HG03469 (cell line): ENCODE results near the gene PIAS1.
"Not testable (repeated sequence)": the region's sequence is repeated elsewhere in the genome, so short reads cannot be mapped to it uniquely, and the experiment has no call there.

Experiments
- ATAC-seq: cut with Tn5 transposase; IDR thresholded peaks from one replicate; pipeline ENCODE4 v1.9.1; 2021; ENCODE audit warnings: mild to moderate bottlenecking, moderate library complexity, moderate number of reproducible peaks; ENCODE audit not compliant: unreplicated experiment

Gene PIAS1

DNA sequence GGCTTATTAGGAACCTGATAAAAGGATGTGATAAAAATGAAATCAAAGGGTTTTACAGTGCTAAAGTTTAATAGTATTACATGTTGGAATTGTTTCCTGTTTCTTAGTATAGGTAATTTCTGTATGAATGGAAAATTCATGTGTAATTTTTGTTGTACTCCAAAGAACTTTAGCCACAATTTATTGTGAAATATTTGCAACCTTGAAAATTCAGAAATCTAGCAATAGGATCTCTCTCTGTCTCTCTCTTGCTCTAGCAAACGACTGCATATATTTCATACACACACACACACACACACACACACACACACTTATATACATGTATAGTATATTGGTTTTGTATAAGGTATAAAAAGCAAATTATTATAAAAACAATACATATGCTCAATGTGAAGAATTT, 59.6 kb downstream of the PIAS1 start:
- no peak for ATAC-seq

DNA sequence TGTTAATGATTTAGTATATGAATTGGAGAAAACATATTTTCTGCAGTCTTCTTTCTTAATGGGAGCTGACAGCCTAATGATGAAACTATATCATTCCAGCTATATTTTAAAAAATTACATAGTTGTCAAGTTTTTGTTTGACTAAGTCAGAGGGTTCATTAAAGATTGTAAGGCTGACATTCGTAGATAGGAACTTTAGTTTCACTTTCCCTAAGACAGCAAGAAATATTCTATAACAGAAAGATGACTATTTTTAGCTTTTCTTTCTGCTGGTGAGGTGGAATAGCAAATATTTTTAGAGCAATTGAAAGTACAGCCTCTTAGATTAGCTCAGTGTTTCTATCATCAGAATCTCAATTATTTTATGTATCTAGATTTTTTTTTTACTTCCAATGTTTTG, 60.2 kb downstream of the PIAS1 start:
- no peak for ATAC-seq

DNA sequence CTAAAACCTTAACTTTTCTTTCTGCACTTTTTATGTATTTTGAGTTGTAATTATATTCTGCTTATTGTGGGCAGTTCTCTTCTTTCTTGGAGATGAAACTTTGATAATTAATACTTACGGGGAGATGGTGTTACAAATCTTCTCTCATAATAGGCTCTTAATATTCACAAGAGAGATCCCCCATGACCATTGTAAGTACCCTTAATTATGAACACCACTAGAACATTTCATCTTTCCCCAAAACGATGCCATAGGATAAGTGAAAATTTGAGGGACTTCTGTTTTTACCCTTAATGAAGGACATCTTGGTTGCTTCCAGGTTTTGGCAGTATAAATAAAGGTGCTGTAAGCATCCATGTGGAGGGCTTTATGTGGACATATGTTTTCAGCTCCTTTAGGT, 60.7 kb downstream of the PIAS1 start:
- ATAC-seq: no peak

- ATAC-seq: no peak
Measured at GRCh38 chr15:68124700-68125099, 70.6 kb downstream of the PIAS1 start.

DNA sequence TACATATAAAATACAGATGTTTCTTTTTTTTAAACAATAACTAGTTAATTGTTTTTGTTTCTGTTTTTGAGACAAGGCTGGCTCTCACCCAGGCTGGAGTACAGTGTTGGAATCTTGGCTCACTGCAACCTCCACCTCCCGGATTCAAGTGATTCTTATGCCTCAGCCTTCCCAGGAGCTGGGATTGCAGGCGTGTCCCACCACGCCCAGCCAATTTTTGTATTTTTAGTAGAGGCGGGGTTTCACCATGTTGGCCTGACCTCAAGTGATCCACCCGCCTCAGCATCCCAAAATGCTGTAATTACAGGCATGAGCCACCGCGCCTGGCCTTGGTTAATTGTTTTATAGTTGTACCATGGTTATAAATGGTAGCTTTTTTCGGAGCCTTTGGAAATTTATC, 72.3 kb downstream of the PIAS1 start:
- no peak for ATAC-seq

- no peak for ATAC-seq
Measured at GRCh38 chr15:68129072-68129471, 75.0 kb downstream of the PIAS1 start.

GRCh38 chr15:68130851-68131250, 76.7 kb downstream of the PIAS1 start:
- ATAC-seq: no peak

- ATAC-seq: no peak
Measured at GRCh38 chr15:68137096-68137495, 83.0 kb downstream of the PIAS1 start.

- no peak for ATAC-seq
Measured at GRCh38 chr15:68143129-68143528, 89.0 kb downstream of the PIAS1 start.

DNA sequence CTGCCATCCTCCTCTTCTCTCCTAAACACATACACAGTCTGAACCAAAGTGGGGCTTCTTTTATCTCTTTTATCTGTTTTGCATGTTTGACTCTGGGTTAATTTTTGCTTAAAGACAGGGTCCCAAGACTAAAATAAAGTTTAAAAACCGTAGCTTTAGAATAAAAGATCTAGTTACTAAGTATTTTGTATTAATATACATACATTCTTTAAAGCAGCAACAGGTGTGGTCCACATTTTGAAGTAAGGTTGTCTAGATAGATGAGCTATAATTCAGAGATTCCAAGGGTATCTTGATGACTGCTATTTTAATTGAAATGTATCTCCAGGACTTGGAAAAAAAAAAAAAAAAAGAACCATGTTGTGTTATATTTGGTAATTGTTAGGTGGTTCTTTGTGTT, 89.7 kb downstream of the PIAS1 start:
- ATAC-seq: no peak

DNA sequence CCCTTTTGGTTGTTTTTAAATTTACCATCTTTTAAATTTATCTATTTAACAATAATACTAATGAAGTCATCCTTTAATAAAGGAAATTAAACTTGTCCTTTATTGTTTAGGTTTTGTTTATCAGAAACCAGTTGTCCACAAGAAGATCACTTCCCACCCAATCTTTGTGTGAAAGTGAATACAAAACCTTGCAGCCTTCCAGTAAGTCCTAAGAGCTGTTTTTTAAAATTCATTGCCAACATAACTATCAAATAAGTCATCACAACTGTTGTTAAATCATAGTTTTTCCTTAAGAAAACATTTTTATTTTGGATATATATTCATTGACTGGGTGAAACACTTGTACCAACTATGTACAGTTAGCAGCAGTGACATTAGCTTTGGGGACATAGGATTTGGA, 91.6 kb downstream of the PIAS1 start:
- ATAC-seq: no peak

DNA sequence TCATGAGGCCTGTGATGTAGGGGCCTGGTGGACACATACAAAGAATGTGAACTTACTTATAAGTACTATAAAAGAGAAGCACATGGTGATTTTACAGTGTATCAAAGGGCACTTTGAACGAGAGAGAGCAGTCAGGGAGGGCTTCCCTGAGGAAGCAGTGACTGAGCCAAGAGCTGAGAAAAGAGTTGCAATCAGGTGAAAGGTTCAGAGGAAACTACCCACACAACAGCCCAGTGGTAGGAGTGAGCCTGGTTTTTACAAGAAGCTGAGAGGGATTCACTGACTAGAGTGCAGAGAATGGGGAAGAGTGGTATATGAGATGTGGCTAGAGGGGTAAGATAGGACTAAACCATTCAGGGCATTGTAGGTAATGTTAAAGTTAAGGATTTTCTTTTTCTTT, 93.9 kb downstream of the PIAS1 start:
- no peak for ATAC-seq

DNA sequence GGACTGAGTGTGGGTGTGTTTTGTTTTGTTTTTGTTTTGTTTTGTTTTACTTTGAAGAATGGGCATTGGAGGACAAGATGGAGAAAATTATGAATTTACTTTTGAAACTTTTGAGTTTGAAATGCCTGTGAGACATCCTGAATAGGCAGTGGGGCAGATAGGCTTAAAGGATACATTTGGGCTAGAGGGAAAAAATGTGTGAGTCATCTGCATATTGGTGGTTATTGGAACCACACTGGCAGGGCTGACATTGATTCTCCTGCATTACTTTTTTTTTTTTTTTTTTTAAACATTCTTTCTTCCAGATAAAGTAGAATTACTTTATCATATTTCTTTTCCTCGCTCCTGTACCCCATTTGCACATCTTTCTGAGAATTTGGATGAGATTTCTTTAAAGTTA, 94.9 kb downstream of the PIAS1 start:
- no peak for ATAC-seq

GRCh38 chr15:68150187-68150586, 96.1 kb downstream of the PIAS1 start:
- no peak for ATAC-seq

DNA sequence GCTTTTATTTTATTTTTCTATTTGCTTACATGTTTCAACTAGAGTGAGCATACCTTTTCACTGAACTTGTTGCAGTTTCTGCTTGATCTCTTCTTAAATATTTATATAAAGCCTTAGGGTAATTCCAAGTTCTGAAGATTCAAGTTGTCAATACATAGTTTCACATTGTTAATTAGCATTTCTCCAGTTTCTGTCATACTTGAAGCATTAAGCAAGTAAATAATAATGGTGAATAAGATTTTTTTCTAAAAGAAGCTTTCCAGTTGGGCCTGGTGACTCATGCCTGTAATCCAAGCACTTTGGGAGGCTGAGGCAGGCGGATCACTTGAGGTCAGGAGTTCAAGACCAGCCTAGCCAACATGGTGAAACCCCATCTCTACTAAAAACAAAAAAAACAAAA, 97.2 kb downstream of the PIAS1 start:
- no peak for ATAC-seq

DNA sequence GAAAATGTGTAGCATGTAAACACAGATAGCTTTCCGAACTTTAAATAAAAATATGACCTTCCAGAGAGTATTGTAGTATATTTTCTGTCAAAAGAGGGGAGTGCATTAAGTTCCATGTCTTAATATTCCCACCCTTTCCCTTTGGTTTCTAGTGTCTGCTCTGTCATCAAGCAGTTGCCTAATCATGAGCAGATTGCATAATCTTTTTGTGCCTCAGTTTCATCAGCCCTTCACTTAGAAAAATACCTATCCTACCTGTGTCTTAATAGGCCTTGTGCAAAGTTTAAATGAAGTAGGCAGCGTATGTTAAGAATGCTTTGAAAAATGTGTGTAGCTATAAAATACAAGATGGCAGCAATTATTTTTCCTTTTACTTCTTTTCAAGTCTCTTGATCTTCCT, 98.2 kb downstream of the PIAS1 start:
- ATAC-seq: no peak

DNA sequence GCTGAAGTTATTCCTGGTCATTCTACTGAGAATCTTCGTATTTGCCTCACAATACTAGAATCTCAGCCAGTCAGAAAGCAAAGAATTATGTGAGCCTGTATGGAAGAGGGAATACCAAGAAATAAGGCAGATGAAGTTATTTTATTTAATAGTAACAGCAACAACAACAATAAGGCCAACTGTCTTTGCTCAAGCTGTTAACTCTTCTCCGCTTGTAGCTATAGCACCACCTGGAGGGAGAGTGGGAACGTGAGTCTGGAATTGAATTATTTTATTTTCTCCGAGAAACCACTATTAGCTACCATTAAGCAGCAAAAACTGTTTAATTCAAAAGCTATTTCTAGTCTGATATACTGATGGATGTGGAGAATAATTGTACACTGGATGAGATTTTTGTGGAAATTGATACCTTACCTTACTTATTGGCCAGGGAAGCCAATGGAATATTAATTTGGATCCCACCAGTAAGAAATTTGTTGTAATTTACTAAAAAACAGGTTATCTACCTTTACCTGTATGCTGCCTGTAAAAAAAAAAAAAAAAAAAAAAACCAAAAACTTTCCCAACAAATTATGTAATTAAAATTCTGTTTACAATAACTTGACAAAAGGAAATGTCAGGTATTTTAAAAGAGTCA, 100.9 kb downstream of the PIAS1 start:
- no peak for ATAC-seq

DNA sequence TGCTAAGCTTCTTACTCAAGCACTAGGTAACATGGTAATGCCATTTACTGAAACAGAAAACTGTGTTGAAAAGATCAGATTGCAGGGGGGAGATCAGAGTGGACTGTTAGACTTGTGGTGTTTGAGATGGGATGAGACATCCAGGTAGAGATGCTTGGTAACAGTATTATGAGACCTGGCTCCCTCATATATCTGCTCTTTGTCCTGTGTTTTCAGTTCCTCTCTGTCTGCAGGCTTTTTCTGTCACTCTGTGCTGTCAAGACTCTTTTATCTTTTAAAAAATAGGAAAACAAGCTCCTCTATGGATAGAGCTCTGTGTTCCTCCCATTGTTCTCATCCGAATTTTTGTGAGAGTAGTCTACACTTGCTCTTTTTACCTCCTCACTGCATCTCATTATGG, 103.0 kb downstream of the PIAS1 start:
- ATAC-seq: no peak

- no peak for ATAC-seq
Measured at GRCh38 chr15:68158046-68158628, 104.0 kb downstream of the PIAS1 start.

GRCh38 chr15:68163191-68163590, 109.1 kb downstream of the PIAS1 start:
- ATAC-seq: no peak

DNA sequence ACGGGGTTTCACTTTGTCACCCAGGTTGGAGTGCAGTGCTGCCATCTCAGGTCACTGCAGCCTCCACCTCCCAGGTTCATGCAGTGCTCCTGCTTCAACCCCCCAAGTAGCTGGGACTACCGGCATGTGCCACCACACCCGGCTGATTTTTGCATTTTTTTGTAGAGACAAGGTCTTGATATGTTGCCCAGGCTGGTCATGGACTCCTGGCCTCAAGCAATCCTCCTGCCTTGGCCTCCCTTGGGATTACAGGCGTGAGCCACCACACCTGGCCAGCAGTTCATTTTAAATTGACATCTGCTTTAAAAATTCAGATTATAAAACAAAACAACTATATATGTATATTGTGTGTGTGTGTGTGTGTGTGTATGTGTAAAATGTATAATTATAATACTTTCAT, 112.7 kb downstream of the PIAS1 start:
- ATAC-seq: no peak

DNA sequence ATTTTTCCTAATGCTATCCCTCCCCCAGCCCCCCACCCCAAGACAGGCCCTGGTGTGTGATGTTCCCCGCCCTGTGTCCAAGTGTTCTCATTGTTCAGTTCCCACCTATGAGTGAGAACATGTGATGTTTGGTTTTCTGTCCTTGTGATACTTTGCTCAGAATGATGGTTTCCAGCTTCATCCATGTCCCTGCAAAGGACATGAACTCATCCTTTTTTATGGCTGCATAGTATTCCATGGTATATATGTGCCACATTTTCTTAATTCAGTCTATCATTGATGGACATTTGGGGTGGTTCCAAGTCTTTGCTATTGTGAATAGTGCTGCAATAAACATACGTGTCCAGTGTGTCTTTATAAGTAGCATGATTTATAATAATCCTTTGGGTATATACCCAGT, 117.9 kb downstream of the PIAS1 start:
- ATAC-seq: not testable (repeated sequence)

- ATAC-seq: no peak
Measured at GRCh38 chr15:68173119-68173518, 119.0 kb downstream of the PIAS1 start.
